GM19239 (cell line): Measurements from ENCODE around the gene FAM114A1.
A peak's percentile ranks its signal among the peaks of the same experiment; 100 is the strongest.
"Not testable (repeated sequence)": the region's sequence is repeated elsewhere in the genome, so short reads cannot be mapped to it uniquely, and the experiment has no call there.

Source experiments
- DNase-seq: peaks from one replicate; pipeline ENCODE4 v3.0.0; 2011; ENCODE audit warnings: low spot score; ENCODE audit not compliant: insufficient read length
- FAIRE-seq: peaks from 2 replicates; lab custom pipeline; 2011; peaks lifted over from hg19 to GRCh38; lab: Jason Lieb, UNC

The FAM114A1 gene

GRCh38 chr4:38896940-38897339, 29.3 kb downstream of the FAM114A1 start:
- FAIRE-seq: no peak
- no peak for DNase-seq

- DNase-seq: no peak
- no peak for FAIRE-seq
Measured at GRCh38 chr4:38898245-38898644, 30.6 kb downstream of the FAM114A1 start.

- no peak for FAIRE-seq
- no peak for DNase-seq
Measured at GRCh38 chr4:38902221-38902620, 34.6 kb downstream of the FAM114A1 start.

- DNase-seq (peak; percentile 28), FAIRE-seq (peak; percentile 85)
Measured at GRCh38 chr4:38902695-38903094, 35.1 kb downstream of the FAM114A1 start.

- DNase-seq: no peak
- no peak for FAIRE-seq
Measured at GRCh38 chr4:38904090-38904666, 36.6 kb downstream of the FAM114A1 start.

- FAIRE-seq (peak; percentile 21), DNase-seq (no peak)
Measured at GRCh38 chr4:38904682-38905081, 37.1 kb downstream of the FAM114A1 start.

GRCh38 chr4:38905652-38906385, 38.2 kb downstream of the FAM114A1 start:
- FAIRE-seq (no peak), DNase-seq (no peak)

- FAIRE-seq (no peak), DNase-seq (no peak)
Measured at GRCh38 chr4:38907696-38908270, 40.2 kb downstream of the FAM114A1 start.

GRCh38 chr4:38909015-38909414, 41.4 kb downstream of the FAM114A1 start:
- DNase-seq: no peak
- no peak for FAIRE-seq

- FAIRE-seq (no peak), DNase-seq (no peak)
Measured at GRCh38 chr4:38911257-38911656, 43.7 kb downstream of the FAM114A1 start.

GRCh38 chr4:38914854-38915253, 47.2 kb downstream of the FAM114A1 start:
- DNase-seq (no peak), FAIRE-seq (peak; percentile 76)

- DNase-seq, FAIRE-seq: not testable (repeated sequence)
Measured at GRCh38 chr4:38916267-38916666, 48.7 kb downstream of the FAM114A1 start.

- no peak for FAIRE-seq
- no peak for DNase-seq
Measured at GRCh38 chr4:38917481-38918025, 49.9 kb downstream of the FAM114A1 start.

GRCh38 chr4:38919494-38919893, 51.9 kb downstream of the FAM114A1 start:
- DNase-seq: no peak

GRCh38 chr4:38920186-38920585, 52.6 kb downstream of the FAM114A1 start:
- FAIRE-seq: no peak
- DNase-seq: no peak

More at GRCh38 chr4:38919494-38919893, 51.9 kb downstream of the FAM114A1 start:
- FAIRE-seq: no peak

GRCh38 chr4:38920677-38921076, 53.1 kb downstream of the FAM114A1 start:
- no peak for DNase-seq
- no peak for FAIRE-seq

- FAIRE-seq (no peak), DNase-seq (no peak)
Measured at GRCh38 chr4:38921151-38921550, 53.5 kb downstream of the FAM114A1 start.

- FAIRE-seq (no peak), DNase-seq (no peak)
Measured at GRCh38 chr4:38923746-38924145, 56.1 kb downstream of the FAM114A1 start.

GRCh38 chr4:38924353-38924752, 56.7 kb downstream of the FAM114A1 start:
- DNase-seq (no peak), FAIRE-seq (no peak)

- DNase-seq (no peak), FAIRE-seq (no peak)
Measured at GRCh38 chr4:38925492-38926413, 58.1 kb downstream of the FAM114A1 start.
